Islet of Langerhans (tissue), 1 donor: ENCODE results near the gene ADAMTS20.
"Not testable (repeated sequence)": the region's sequence is repeated elsewhere in the genome, so short reads cannot be mapped to it uniquely, and the experiment has no call there.

Experiments
- FAIRE-seq: peaks from one replicate; lab custom pipeline; 2011; peaks lifted over from hg19 to GRCh38; lab: Jason Lieb, UNC

The ADAMTS20 gene

GRCh38 chr12:43551971-43552559 lies at the start of gene ADAMTS20:
ADAMTS20 (minus strand) TSS chr12:43552203; CDS start chr12:43551921, 282 bp downstream.
- FAIRE-seq, result no peak

- FAIRE-seq, result no peak
Measured at GRCh38 chr12:43599708-43600107, 47.7 kb upstream of the ADAMTS20 start.

- FAIRE-seq, result no peak
Measured at GRCh38 chr12:43599066-43599465, 47.1 kb upstream of the ADAMTS20 start.

GRCh38 chr12:43590307-43590706 lies 38.3 kb upstream of the ADAMTS20 start:
- FAIRE-seq, result no peak

GRCh38 chr12:43586646-43587245 lies 34.7 kb upstream of the ADAMTS20 start:
- FAIRE-seq, result no peak

- no peak for FAIRE-seq
Measured at GRCh38 chr12:43585676-43586075, 33.7 kb upstream of the ADAMTS20 start.

- FAIRE-seq, result no peak
Measured at GRCh38 chr12:43580601-43581000, 28.6 kb upstream of the ADAMTS20 start.

GRCh38 chr12:43579206-43579605 lies 27.2 kb upstream of the ADAMTS20 start:
- no peak for FAIRE-seq

GRCh38 chr12:43578782-43579181 lies 26.8 kb upstream of the ADAMTS20 start:
- no peak for FAIRE-seq

- FAIRE-seq, result no peak
Measured at GRCh38 chr12:43577381-43577780, 25.4 kb upstream of the ADAMTS20 start.

GRCh38 chr12:43576162-43576561 lies 24.2 kb upstream of the ADAMTS20 start:
- no peak for FAIRE-seq

- no peak for FAIRE-seq
Measured at GRCh38 chr12:43571885-43572284, 19.9 kb upstream of the ADAMTS20 start.

- no peak for FAIRE-seq
Measured at GRCh38 chr12:43556057-43556456, 4.1 kb upstream of the ADAMTS20 start.

GRCh38 chr12:43551279-43551970 lies 578 bp downstream of the ADAMTS20 start:
- FAIRE-seq, result no peak

GRCh38 chr12:43550831-43551271 lies 1.2 kb downstream of the ADAMTS20 start:
- FAIRE-seq, result no peak

- no peak for FAIRE-seq
Measured at GRCh38 chr12:43544703-43545102, 7.3 kb downstream of the ADAMTS20 start.

- FAIRE-seq, result no peak
Measured at GRCh38 chr12:43540470-43540869, 11.5 kb downstream of the ADAMTS20 start.

GRCh38 chr12:43537675-43538074 lies 14.3 kb downstream of the ADAMTS20 start:
- FAIRE-seq, result not testable (repeated sequence)

- FAIRE-seq, result no peak
Measured at GRCh38 chr12:43516045-43516444, 36.0 kb downstream of the ADAMTS20 start.

- no peak for FAIRE-seq
Measured at GRCh38 chr12:43501703-43502102, 50.3 kb downstream of the ADAMTS20 start.

GRCh38 chr12:43493261-43493797 lies 58.7 kb downstream of the ADAMTS20 start:
- no peak for FAIRE-seq

GRCh38 chr12:43482311-43483085 lies 69.5 kb downstream of the ADAMTS20 start:
- FAIRE-seq, result no peak

GRCh38 chr12:43480591-43480990 lies 71.4 kb downstream of the ADAMTS20 start:
- FAIRE-seq, result no peak
